ENCODE results near the gene IFITM1. TPM values are rescaled to one million over a fixed set of nuclear protein-coding genes. Genes with fewer than 3 reads are reported as not detected.

IFITM1 gene
- total RNA-seq, 1 donor from 2014 or later = 128 TPM

DNA sequence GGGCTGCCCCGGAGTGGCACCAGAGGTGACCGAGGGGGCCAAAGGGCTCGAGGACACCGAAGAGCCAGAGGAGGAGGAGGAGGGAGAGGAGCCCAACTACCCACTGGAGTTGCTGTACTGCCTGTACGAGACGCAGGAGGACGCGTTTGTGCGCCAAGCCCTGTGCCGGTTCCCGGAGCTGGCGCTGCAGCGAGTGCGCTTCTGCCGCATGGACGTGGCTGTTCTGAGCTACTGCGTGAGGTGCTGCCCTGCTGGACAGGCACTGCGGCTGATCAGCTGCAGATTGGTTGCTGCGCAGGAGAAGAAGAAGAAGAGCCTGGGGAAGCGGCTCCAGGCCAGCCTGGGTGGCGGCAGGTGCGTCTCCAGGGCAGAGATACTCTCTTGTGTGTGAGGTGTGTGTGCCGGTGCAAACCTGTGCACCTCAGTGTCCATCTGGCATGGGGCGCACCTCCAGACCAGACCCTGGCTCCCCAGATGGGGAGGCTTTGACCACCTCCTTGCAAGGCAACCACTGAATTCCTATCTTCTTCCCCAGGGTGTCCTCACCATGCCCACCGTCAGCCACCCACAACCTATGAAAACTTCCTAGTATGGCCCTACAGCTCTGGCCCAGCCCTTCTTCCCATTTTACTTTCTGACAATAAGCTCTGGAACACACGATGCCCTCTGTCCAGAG is 32.2 kb upstream of the IFITM1 start:
- Mint-ChIP-seq H3K9me3 (peaks cover 3% of the 10 kb centered on the region), H3K36me3 (no peaks in the 10 kb centered on the region), H3K27me3 (ENCODE audit: low read depth) (peaks cover 2% of the 10 kb centered on the region), H3K4me3 (no peak overlapping the region), H3K27ac (no peak overlapping the region), H3K4me1 (peaks cover 11% of the 10 kb centered on the region)
- TF ChIP-seq, protein P1, sequence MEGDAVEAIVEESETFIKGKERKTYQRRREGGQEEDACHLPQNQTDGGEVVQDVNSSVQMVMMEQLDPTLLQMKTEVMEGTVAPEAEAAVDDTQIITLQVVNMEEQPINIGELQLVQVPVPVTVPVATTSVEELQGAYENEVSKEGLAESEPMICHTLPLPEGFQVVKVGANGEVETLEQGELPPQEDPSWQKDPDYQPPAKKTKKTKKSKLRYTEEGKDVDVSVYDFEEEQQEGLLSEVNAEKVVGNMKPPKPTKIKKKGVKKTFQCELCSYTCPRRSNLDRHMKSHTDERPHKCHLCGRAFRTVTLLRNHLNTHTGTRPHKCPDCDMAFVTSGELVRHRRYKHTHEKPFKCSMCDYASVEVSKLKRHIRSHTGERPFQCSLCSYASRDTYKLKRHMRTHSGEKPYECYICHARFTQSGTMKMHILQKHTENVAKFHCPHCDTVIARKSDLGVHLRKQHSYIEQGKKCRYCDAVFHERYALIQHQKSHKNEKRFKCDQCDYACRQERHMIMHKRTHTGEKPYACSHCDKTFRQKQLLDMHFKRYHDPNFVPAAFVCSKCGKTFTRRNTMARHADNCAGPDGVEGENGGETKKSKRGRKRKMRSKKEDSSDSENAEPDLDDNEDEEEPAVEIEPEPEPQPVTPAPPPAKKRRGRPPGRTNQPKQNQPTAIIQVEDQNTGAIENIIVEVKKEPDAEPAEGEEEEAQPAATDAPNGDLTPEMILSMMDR (IDR thresholded peaks at IDR 0.05; ENCODE audit: unreplicated experiment) = no peak
- DNase-seq (ENCODE audit: low spot score in 2 of 2, unreplicated experiment in 2 of 2) = no peak

DNA sequence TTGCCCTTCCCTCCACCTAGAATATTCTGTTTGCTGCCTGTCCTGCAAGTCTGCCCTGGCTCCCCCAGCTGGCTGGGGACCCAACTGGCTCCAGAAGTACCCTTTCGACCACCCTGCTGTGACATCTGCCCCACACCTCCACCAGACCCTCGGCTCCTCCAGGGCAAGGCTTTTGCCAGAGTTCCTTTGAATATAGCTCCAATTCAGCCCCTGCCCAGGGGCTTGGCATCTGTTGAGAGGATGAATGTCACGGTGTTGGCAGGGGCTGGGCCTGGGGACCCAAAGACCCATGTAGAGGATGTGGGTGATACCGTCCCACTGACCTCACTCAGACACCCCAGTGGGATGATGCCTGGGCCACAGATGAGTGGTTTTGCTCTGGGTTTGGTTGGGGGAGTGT is 31.7 kb upstream of the IFITM1 start:
- Mint-ChIP-seq H3K27me3 (ENCODE audit: low read depth) (peaks cover 5% of the 10 kb centered on the region), H3K36me3 (no peaks in the 10 kb centered on the region), H3K27ac (no peak overlapping the region), H3K9me3 (no peaks in the 10 kb centered on the region), H3K4me3 (no peak overlapping the region), H3K4me1 (peaks cover 14% of the 10 kb centered on the region)
- no peak for DNase-seq (ENCODE audit: low spot score in 2 of 2, unreplicated experiment in 2 of 2)
- TF ChIP-seq, protein P1 (IDR thresholded peaks at IDR 0.05; ENCODE audit: unreplicated experiment) = no peak

DNA sequence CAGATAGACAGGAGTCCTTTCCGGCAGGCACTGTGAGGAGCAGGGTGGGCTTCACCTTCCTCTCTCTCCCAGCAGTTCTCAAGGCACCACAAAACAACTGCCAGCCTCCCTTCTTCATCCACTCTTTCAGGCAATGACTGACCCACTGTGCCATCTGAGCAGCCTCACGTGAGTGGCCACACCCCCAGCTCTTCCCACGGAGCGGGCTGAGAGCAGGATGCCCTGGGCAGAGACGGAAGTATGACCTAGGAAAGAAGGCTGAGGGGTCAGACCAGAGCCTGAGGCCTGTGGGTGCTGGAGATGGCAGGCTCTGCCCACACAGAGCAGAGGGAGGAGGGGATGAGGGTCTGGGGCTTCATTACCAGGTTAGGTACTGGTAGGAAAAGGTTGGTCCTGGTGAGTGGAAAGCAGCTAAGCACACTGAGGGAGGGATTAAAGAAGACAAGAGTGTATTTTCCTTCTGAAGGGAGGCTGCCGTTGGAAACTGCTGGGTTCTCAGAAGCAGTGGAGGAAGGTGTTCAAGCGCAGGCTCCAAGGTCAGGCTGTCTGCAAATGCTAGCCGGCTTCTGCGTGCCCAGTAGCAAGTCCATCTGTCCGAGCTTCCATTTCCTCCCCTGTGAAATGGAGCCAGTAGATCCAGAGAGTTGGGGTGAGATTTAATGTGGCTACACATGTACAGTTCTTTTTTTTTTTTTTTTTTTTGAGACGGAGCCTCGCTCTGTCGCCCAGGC is 31.0 kb upstream of the IFITM1 start:
- H3K4me1 Mint-ChIP-seq = peaks cover 16% of the 10 kb centered on the region
- no peak for DNase-seq (ENCODE audit: low spot score in 2 of 2, unreplicated experiment in 2 of 2)
- no peaks in the 10 kb centered on the region for H3K9me3 Mint-ChIP-seq
- H3K4me3 Mint-ChIP-seq = no peak overlapping the region
- no peaks in the 10 kb centered on the region for H3K36me3 Mint-ChIP-seq
- H3K27ac Mint-ChIP-seq = no peak overlapping the region
- peaks cover 7% of the 10 kb centered on the region for H3K27me3 Mint-ChIP-seq (ENCODE audit: low read depth)
- TF ChIP-seq, protein P1 (IDR thresholded peaks at IDR 0.05; ENCODE audit: unreplicated experiment) = no peak

DNA sequence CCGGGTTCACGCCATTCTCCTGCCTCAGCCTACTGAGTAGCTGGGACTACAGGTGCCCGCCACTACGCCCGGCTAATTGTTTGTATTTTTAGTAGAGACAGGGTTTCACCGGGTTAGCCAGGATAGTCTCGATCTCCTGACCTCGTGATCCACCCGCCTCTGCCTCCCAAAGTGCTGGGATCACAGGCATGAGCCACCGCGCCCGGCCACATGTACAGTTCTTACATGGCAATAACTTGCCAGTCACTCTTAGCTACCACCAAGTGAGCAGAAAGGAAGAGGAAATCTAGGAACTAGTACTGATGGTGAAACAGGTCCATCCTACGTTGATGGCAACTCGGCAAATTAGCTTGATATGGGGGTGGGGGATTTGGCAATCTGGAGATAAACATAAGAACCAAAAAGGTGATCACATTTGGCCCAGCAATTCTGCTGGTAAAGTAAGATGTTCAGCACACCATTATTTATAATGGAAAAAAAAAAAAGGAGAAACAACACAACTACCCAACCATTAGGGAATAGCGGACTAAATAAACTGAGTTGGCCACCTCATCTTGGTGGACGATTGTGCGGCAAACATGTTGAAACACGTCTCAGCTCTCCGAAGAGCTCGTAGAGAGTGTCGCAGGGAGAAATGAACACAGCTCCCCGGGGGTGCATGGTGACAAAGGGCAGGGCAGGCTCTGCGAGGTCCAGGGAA is 30.3 kb upstream of the IFITM1 start:
- Mint-ChIP-seq H3K9me3 (no peaks in the 10 kb centered on the region), H3K27ac (no peak overlapping the region), H3K36me3 (no peaks in the 10 kb centered on the region), H3K27me3 (ENCODE audit: low read depth) (peaks cover 12% of the 10 kb centered on the region), H3K4me3 (no peak overlapping the region), H3K4me1 (peaks cover 17% of the 10 kb centered on the region)
- TF ChIP-seq, protein P1 (IDR thresholded peaks at IDR 0.05; ENCODE audit: unreplicated experiment) = no peak
- DNase-seq (ENCODE audit: low spot score in 2 of 2, unreplicated experiment in 2 of 2) = no peak

DNA sequence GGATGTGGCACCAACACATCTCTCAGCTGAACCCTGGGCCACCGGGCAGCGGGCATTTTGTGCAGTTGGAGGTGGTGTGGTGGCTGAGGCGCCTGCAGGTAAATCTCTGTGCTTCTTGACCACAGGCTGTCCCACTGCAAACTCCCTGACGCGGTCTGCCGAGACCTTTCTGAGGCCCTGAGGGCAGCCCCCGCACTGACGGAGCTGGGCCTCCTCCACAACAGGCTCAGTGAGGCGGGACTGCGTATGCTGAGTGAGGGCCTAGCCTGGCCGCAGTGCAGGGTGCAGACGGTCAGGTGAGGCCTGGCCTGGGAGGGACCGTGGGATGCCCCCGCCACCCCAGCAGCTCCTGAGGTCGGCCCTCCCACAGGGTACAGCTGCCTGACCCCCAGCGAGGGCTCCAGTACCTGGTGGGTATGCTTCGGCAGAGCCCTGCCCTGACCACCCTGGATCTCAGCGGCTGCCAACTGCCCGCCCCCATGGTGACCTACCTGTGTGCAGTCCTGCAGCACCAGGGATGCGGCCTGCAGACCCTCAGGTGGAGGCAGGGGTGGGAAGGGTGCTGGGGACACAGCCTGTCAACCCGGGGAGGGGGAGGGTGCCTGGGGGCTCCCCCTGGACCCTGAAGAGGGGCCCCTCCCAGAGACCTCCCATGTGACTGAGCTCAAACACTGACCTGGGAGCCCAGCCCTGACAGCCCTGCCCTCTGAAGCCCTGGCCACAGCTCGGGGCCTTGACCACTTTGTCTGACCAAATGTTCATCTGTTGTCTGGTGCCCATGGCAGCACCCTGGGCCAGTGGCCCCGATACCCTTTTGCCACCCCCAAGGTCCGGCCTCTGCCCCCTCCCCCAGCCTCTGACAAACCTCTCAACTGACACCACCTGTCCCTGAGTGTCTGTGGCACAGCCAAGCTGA is 29.5 kb upstream of the IFITM1 start:
- Mint-ChIP-seq H3K9me3 (no peaks in the 10 kb centered on the region), H3K4me1 (peaks cover 16% of the 10 kb centered on the region), H3K27ac (no peak overlapping the region), H3K27me3 (ENCODE audit: low read depth) (peaks cover 12% of the 10 kb centered on the region), H3K4me3 (no peak overlapping the region), H3K36me3 (no peaks in the 10 kb centered on the region)
- TF ChIP-seq, protein P1 (IDR thresholded peaks at IDR 0.05; ENCODE audit: unreplicated experiment) = no peak
- DNase-seq (ENCODE audit: low spot score in 2 of 2, unreplicated experiment in 2 of 2) = no peak
